Stomach (tissue), 4 donors: ENCODE measurements around the gene LRRC7.

Experiments
- CTCF ChIP-seq, 7 experiments: fragments of 450-650 bp in 4 of 7; fragments of 200-600 bp in 3 of 7; sonication (generic) in 3 of 7; IDR thresholded peaks; one replicate each; pipeline ENCODE4 v1.5.1; 2016 to 2019; ENCODE audit warnings: antibody characterized with exemption in 7 of 7, control low read depth in 2 of 7, mild to moderate bottlenecking in 1 of 7
- POLR2A ChIP-seq, 4 donors: fragments of 450-650 bp; IDR thresholded peaks; one replicate each; pipeline ENCODE4 v1.6.1; 2016; ENCODE audit warnings: antibody characterized with exemption in 4 of 4, control low read depth in 2 of 4, mild to moderate bottlenecking in 1 of 4, moderate library complexity in 1 of 4

- no peak for TF ChIP-seq POLR2A (IDR thresholded peaks at IDR 0.05)
- no peak for TF ChIP-seq CTCF (IDR thresholded peaks at IDR 0.05)
Measured at GRCh38 chr1:69533343-69533742, 34.4 kb upstream of the LRRC7 start.
